ENCODE measurements around the gene ANKH. TPM values are rescaled to one million over a fixed set of nuclear protein-coding genes. Genes with fewer than 3 reads are reported as not detected.

Gene ANKH
- total RNA-seq, 1 experiment from 2014 or later, result 65.2 TPM

DNA sequence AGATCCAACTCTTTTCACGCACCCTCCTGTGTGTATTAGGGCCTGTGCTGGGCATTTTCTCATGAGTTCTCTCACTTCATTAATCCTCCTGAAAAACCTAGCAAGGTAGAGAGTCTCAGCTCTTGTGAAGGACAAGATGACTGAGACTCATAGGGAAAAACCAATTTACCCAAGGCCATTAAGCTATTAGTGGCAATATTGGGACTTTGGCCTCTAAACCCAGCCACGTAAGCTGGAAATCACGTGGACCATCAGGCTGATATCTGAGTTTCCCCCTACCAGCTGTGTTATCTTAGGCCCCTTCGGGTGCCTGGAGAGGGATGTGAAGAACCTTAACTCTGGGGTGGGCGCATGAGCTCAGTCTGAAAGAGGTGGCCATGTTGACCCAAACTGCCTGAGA lies 80.7 kb downstream of the ANKH start:
- RAD21 ChIA-PET (ENCODE audit: low non-redundant PET in 1 of 2, low total read pairs in 2 of 2, uncharacterized antibody in 2 of 2, unreplicated experiment in 2 of 2), result no interaction called here
- H3K9me2 ChIP-seq (ENCODE audit: insufficient read depth), result no peaks in the 10 kb centered on the region
- H4K20me1 ChIP-seq (ENCODE audit: insufficient read depth), result no peaks in the 10 kb centered on the region
- no peaks in the 10 kb centered on the region for H3K79me2 ChIP-seq (ENCODE audit: insufficient read depth, low read length)
- no peak overlapping the region for H3K4me2 ChIP-seq (ENCODE audit: low read length)
- H3K4me1 ChIP-seq (ENCODE audit: control insufficient read depth in 1 of 2, insufficient read depth in 2 of 2, low read length in 2 of 2), result no peaks in the 10 kb centered on the region
- ATAC-seq (no peak), DNase-seq (ENCODE audit: low read depth, low spot score) (no peak)
- H3K4me3 ChIP-seq (replicated peaks in 1 of 2; ENCODE audit: low read depth in 1 of 2, low read length in 2 of 2), result no peak overlapping the region
- POLR2A ChIA-PET, result no interaction called here
- H3K9me3 ChIP-seq (ENCODE audit: control insufficient read depth in 1 of 2, insufficient read depth in 1 of 2, low read depth in 1 of 2, low read length in 2 of 2), result no peaks in the 10 kb centered on the region
- no peaks in the 10 kb centered on the region for H3K36me3 ChIP-seq (ENCODE audit: control insufficient read depth in 1 of 2, insufficient read depth in 2 of 2, low read length in 2 of 2)
- H3K9ac ChIP-seq (ENCODE audit: low read length), result no peak overlapping the region
- no TSS peak for BruUV-seq (replicated peaks)
- no peaks in the 10 kb centered on the region for H3K27me3 ChIP-seq (ENCODE audit: insufficient read depth, low read length)
- H2AFZ ChIP-seq (ENCODE audit: low read depth, low read length, poor library complexity, severe bottlenecking), result no peak overlapping the region
- no peak overlapping the region for H3K27ac ChIP-seq (ENCODE audit: low read depth, low read length)
- TF ChIP-seq, protein P1, sequence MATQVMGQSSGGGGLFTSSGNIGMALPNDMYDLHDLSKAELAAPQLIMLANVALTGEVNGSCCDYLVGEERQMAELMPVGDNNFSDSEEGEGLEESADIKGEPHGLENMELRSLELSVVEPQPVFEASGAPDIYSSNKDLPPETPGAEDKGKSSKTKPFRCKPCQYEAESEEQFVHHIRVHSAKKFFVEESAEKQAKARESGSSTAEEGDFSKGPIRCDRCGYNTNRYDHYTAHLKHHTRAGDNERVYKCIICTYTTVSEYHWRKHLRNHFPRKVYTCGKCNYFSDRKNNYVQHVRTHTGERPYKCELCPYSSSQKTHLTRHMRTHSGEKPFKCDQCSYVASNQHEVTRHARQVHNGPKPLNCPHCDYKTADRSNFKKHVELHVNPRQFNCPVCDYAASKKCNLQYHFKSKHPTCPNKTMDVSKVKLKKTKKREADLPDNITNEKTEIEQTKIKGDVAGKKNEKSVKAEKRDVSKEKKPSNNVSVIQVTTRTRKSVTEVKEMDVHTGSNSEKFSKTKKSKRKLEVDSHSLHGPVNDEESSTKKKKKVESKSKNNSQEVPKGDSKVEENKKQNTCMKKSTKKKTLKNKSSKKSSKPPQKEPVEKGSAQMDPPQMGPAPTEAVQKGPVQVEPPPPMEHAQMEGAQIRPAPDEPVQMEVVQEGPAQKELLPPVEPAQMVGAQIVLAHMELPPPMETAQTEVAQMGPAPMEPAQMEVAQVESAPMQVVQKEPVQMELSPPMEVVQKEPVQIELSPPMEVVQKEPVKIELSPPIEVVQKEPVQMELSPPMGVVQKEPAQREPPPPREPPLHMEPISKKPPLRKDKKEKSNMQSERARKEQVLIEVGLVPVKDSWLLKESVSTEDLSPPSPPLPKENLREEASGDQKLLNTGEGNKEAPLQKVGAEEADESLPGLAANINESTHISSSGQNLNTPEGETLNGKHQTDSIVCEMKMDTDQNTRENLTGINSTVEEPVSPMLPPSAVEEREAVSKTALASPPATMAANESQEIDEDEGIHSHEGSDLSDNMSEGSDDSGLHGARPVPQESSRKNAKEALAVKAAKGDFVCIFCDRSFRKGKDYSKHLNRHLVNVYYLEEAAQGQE (IDR thresholded peaks at IDR 0.05; ENCODE audit: low read depth), result no peak
- no peak for TF ChIP-seq EZH2 (IDR thresholded peaks at IDR 0.05)
- no peak for TF ChIP-seq TCF7L2 (IDR thresholded peaks at IDR 0.05; ENCODE audit: borderline replicate concordance, extremely low read depth, insufficient read depth, insufficient read length)
- TF ChIP-seq ELF1 (IDR thresholded peaks at IDR 0.05; ENCODE audit: borderline replicate concordance, low read depth), result no peak
- TF ChIP-seq YY1 (IDR thresholded peaks at IDR 0.05; ENCODE audit: extremely low read depth, insufficient replicate concordance, low read depth, low read length), result no peak
- no peak for TF ChIP-seq SIN3A (IDR thresholded peaks at IDR 0.05; ENCODE audit: low read depth)
- no peak for TF ChIP-seq JUND (IDR thresholded peaks at IDR 0.05)
- TF ChIP-seq CEBPB (IDR thresholded peaks at IDR 0.05; ENCODE audit: low read depth), result no peak
- TF ChIP-seq SP1 (IDR thresholded peaks at IDR 0.05; ENCODE audit: low read depth), result no peak
- intact Hi-C loops (cut with micrococcal nuclease), result no loop called here
- CTCF ChIA-PET, result no interaction called here
